Measurements from ENCODE around the gene MAFG. TPM values are rescaled to one million over a fixed set of nuclear protein-coding genes. Genes with fewer than 3 reads are reported as not detected.

Gene MAFG
- total and polyA plus RNA-seq, 2 of the 13 experiments (the other 11 are each of a cell fraction or from before 2014, with no cell fraction given), result 14.5 to 20.0 TPM

DNA sequence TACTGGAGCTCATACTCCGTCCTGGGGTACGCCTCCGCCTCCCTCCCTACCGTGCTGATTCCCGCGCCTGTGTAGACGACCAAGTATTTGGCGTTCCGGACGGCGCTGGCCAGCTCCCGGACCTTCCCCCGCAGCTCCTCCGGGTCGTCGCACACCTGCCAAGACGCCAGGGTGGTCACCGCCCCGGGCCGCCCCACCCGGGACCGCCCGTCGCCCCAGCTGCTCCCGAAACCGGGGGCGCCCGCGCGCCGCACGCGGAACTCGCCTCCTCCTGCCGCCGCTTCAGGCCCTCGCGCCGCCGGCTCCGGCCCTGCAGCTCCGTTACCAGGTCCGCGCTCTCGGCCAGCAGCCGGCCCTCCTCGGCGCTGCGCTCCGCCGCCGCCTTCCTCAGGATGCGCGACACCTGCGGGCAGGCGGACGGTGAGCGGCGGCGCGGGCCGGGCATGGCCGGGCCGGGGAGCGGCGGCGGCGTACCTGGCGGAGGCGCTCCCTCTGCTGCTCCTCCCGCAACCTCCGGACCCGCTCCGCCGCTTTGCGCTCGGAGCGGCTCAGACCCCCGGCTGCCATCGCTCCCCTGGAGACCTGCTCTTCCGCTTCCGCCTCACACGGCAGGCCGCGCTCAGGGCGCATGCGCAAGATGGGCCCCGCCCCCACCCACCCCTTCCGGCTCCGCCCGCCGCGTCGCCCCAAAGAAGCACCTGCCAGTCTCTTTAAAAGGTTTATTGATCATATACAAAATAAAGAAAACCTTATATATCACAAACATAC lies 9.8 kb downstream of the MAFG start, which contains the start of gene SIRT7 (continued):
- TF ChIP-seq XRCC5 (optimal IDR thresholded peaks at IDR 0.05; ENCODE audit: low read length) (no peak), HIC2 (CRISPR knock-in tag; IDR thresholded peaks at IDR 0.05; ENCODE audit: low read depth) (no peak; the same call in 1 of the 2 replicates), CC2D1A (CRISPR knock-in tag; IDR thresholded peaks at IDR 0.05) (no peak), PAX8 (CRISPR knock-in tag; IDR thresholded peaks at IDR 0.05; ENCODE audit: borderline replicate concordance) (peak; percentile 87; the same call in 1 of the 2 replicates), ZNF446 (CRISPR knock-in tag; IDR thresholded peaks at IDR 0.05) (peak; percentile 47; the same call in 1 of the 2 replicates), NPAS2 (CRISPR knock-in tag; IDR thresholded peaks at IDR 0.05; ENCODE audit: borderline replicate concordance) (no peak), GTF3A (CRISPR knock-in tag; conservative IDR thresholded peaks at IDR 0.05) (0 out of 2 replicates have a peak, but pooled peaks have one; percentile 23), ZNF331 (CRISPR knock-in tag; IDR thresholded peaks at IDR 0.05) (no peak), NR3C1 (CRISPR knock-in tag; IDR thresholded peaks at IDR 0.05) (no peak), ZNF260 (CRISPR knock-in tag; IDR thresholded peaks at IDR 0.05; ENCODE audit: borderline replicate concordance, low read depth) (no peak), ZNF747 (CRISPR knock-in tag; IDR thresholded peaks at IDR 0.05; ENCODE audit: borderline replicate concordance) (no peak), ZNF337 (CRISPR knock-in tag; IDR thresholded peaks at IDR 0.05; ENCODE audit: borderline replicate concordance, low read depth) (no peak), PRDM10 (CRISPR knock-in tag; IDR thresholded peaks at IDR 0.05; ENCODE audit: low read depth) (no peak), MED8 (CRISPR knock-in tag; IDR thresholded peaks at IDR 0.05; ENCODE audit: insufficient replicate concordance) (no peak), ZNF549 (CRISPR knock-in tag; IDR thresholded peaks at IDR 0.05) (no peak)
- TF ChIP-seq, protein P1, sequence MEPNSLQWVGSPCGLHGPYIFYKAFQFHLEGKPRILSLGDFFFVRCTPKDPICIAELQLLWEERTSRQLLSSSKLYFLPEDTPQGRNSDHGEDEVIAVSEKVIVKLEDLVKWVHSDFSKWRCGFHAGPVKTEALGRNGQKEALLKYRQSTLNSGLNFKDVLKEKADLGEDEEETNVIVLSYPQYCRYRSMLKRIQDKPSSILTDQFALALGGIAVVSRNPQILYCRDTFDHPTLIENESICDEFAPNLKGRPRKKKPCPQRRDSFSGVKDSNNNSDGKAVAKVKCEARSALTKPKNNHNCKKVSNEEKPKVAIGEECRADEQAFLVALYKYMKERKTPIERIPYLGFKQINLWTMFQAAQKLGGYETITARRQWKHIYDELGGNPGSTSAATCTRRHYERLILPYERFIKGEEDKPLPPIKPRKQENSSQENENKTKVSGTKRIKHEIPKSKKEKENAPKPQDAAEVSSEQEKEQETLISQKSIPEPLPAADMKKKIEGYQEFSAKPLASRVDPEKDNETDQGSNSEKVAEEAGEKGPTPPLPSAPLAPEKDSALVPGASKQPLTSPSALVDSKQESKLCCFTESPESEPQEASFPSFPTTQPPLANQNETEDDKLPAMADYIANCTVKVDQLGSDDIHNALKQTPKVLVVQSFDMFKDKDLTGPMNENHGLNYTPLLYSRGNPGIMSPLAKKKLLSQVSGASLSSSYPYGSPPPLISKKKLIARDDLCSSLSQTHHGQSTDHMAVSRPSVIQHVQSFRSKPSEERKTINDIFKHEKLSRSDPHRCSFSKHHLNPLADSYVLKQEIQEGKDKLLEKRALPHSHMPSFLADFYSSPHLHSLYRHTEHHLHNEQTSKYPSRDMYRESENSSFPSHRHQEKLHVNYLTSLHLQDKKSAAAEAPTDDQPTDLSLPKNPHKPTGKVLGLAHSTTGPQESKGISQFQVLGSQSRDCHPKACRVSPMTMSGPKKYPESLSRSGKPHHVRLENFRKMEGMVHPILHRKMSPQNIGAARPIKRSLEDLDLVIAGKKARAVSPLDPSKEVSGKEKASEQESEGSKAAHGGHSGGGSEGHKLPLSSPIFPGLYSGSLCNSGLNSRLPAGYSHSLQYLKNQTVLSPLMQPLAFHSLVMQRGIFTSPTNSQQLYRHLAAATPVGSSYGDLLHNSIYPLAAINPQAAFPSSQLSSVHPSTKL (CRISPR knock-in tag; IDR thresholded peaks at IDR 0.05), result no peak; the same call in 1 of the 2 replicates
- TF ChIP-seq, protein P2, sequence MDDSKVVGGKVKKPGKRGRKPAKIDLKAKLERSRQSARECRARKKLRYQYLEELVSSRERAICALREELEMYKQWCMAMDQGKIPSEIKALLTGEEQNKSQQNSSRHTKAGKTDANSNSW (CRISPR knock-in tag; IDR thresholded peaks at IDR 0.05; ENCODE audit: borderline replicate concordance), result no peak; the same call in 1 of the 2 replicates

Data from HepG2 (cell line).